ENCODE data around the gene TMEM41B. TPM values are rescaled to one million over a fixed set of nuclear protein-coding genes. Genes with fewer than 3 reads are reported as not detected.
A peak's percentile ranks its signal among the peaks of the same experiment; 100 is the strongest.

TMEM41B gene
- total and polyA plus RNA-seq, 7 donors, result 5.7 to 62.6 (median 14.3) TPM

DNA sequence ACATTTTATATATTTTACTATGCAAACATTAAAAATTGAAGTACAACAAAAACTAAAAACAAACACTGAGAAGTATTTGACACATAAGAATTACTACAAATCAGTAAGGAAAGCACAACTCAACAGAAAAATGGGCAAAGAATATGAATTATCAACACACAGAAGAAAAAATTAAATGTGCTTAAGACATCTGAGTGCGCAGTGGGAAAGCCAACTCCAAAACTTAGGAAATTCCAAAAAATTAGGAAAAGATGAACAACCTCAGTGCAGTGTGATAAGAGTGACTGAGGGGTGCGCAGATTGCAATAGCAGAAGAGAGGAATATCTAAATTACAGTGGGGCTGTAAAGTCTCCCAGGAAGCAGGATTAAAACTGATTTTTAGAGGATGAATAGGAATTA is 1.9 kb upstream of the TMEM41B start:
- Histone ChIP-seq H3K36me3 (ENCODE audit: insufficient read depth in 1 of 2, low read depth in 1 of 2) (peaks cover 0 to 3% of the 10 kb centered on the region in 2 donors), H3K27ac (no peak overlapping the region), H3K27me3 (ENCODE audit: insufficient read depth in 3 of 3, low read length in 2 of 3) (peaks cover 0 to 5% (median 0%) of the 10 kb centered on the region in 3 donors), H3K4me3 (no peak overlapping the region), H3K9me3 (no peaks in the 10 kb centered on the region), H3K4me1 (peaks cover 8% of the 10 kb centered on the region)
- DNase-seq, result no peak
- intact Hi-C loops (cut with DNase I), result loop anchor here in 1 of 2 donors (5.0 kb wide), 1 partner anchor 51 kb away; no protein-coding TSS in a partner anchor
- ATAC-seq, result no peak
- WGBS, 3 donors, result 96 to 100% (median 98%) methylated on average over 2 of the region's 2 CpGs
- TF ChIP-seq, protein P1, sequence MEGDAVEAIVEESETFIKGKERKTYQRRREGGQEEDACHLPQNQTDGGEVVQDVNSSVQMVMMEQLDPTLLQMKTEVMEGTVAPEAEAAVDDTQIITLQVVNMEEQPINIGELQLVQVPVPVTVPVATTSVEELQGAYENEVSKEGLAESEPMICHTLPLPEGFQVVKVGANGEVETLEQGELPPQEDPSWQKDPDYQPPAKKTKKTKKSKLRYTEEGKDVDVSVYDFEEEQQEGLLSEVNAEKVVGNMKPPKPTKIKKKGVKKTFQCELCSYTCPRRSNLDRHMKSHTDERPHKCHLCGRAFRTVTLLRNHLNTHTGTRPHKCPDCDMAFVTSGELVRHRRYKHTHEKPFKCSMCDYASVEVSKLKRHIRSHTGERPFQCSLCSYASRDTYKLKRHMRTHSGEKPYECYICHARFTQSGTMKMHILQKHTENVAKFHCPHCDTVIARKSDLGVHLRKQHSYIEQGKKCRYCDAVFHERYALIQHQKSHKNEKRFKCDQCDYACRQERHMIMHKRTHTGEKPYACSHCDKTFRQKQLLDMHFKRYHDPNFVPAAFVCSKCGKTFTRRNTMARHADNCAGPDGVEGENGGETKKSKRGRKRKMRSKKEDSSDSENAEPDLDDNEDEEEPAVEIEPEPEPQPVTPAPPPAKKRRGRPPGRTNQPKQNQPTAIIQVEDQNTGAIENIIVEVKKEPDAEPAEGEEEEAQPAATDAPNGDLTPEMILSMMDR (IDR thresholded peaks at IDR 0.05), result no peak

DNA sequence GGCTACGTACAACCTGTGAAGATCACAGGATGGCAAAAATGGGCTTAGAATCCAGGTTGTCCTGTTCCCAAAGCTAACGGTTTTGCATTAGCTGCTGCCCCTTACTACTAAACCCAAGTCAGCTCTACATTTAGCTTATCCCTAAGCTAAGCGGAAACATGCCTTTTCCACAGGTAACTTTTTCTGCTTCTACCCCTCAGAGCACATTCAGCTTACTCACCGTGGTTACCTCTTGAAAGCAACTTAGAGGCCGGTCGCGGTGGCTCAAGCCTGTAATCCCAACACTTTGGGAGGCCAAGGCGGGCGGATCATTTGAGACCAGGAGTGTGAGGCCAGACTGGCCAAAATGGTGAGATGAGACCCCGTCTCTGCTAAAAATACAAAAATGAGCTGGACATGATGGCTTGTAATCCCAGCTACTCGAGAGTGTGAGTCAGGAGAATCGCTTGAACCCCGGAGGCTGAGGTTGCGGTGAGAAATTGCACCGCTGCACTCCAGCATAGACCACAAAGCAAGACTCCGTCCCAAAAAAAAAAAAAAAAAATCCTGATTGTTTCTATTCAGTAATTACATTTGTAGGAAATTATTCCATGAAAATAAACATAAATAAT is 790 bp upstream of the TMEM41B start:
- ATAC-seq (no peak), DNase-seq (no peak)
- 58 to 65% (median 64%) methylated on average over 16 of the region's 16 CpGs for WGBS, 3 donors
- H3K4me1 ChIP-seq, result peaks cover 8% of the 10 kb centered on the region
- peaks cover 0 to 3% (median 0%) of the 10 kb centered on the region in 3 donors for H3K27me3 ChIP-seq (ENCODE audit: insufficient read depth in 3 of 3, low read length in 2 of 3)
- H3K27ac ChIP-seq, result peak overlapping the region; percentile 87
- peaks cover 0 to 3% of the 10 kb centered on the region in 2 donors for H3K36me3 ChIP-seq (ENCODE audit: insufficient read depth in 1 of 2, low read depth in 1 of 2)
- H3K9me3 ChIP-seq, result no peaks in the 10 kb centered on the region
- TF ChIP-seq, protein P1 (IDR thresholded peaks at IDR 0.05), result no peak
- H3K4me3 ChIP-seq, result peak overlapping the region; percentile 97
- intact Hi-C loops (cut with DNase I), result loop anchor here (2.0 to 5.0 kb wide), 2 partner anchors 52 to 70 kb away; partner anchors contain the start of gene IPO7 (in 1 of the 2)

DNA sequence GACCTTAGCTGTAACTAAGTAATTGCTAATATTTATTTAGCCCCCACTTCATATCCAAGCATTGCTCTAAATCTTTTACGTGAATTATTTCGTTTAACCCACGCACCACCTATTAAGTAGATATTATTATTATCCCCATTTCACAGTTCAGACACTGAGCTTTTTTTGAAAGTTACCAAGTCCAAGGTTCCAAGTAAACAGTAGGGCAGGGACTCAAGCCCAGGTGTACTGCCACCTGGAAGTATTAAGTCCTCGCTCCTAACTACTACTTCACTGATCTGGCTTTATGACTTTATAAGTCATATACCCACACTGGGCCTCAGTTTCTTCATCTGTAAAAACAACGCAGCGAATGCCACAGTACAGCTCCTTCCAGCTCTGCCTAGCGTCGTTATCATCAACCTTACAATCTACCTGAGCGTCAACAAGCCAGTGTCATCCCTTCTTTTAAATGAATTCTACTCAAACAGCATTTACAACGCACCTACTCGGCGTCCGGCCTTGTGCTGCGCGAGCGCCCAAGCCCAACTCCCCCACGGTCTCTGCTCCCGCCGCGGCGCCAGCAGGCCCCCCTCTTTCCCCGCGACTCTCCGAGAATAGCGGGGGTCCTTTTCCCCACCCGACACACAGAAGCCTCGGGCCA is 624 bp downstream of the TMEM41B start:
- Histone ChIP-seq H3K9me3 (no peaks in the 10 kb centered on the region), H3K27me3 (ENCODE audit: insufficient read depth in 3 of 3, low read length in 2 of 3) (no peaks in the 10 kb centered on the region), H3K4me1 (peaks cover 13% of the 10 kb centered on the region), H3K27ac (peak overlapping the region; percentile 87), H3K36me3 (ENCODE audit: insufficient read depth in 1 of 2, low read depth in 1 of 2) (peaks cover 0 to 3% of the 10 kb centered on the region in 2 donors), H3K4me3 (peak overlapping the region; percentile 97)
- 1 to 2% (median 1%) methylated on average over 27 of the region's 27 CpGs for WGBS, 3 donors
- DNase-seq, result no peak
- intact Hi-C loops (cut with DNase I), result loop anchor here (1.0 to 5.0 kb wide), 3 partner anchors 46 to 71 kb away; partner anchors contain the start of genes DENND5A (in 2 of the 2) and IPO7 (in 1 of the 2)
- TF ChIP-seq, protein P1 (IDR thresholded peaks at IDR 0.05), result no peak
- ATAC-seq, result peak; percentile 6 to 36 (median 14)

DNA sequence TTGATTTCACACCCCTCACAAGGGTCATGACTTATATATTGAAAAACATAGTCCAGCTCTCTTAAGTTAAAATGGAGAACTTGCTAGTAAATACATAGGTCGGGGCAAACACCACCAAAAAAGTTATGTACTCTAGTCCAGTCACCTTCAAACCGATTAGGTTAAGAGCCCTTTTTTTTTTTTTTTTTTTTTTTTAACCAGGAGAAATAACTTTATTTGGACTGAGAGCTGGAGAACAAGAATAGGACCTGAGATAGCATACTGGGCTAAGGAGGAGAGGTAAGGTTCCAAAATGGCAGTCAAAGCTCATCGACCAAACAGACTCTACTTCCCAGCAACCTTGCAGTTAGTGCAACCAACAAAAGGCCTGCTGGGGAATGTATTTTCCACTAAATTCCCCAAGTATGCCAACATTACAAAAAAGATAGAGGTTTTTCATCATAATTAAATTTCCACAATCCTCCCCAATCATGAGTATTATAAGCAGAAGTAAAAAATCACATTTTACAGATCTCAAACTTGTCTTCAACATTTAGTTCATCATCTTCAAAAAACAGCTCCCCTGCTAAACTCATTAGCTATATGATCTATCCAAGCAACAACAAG is 3.8 kb downstream of the TMEM41B start:
- ATAC-seq, result no peak
- intact Hi-C loops (cut with DNase I), result loop anchor here (5.0 kb wide), 1 partner anchor 43 kb away; the partner anchor contains the start of gene DENND5A (in 2 of the 2)
- Histone ChIP-seq H3K4me3 (no peak overlapping the region), H3K27ac (no peak overlapping the region), H3K27me3 (ENCODE audit: insufficient read depth in 3 of 3, low read length in 2 of 3) (no peaks in the 10 kb centered on the region), H3K4me1 (peaks cover 13% of the 10 kb centered on the region), H3K9me3 (no peaks in the 10 kb centered on the region), H3K36me3 (ENCODE audit: insufficient read depth in 1 of 2, low read depth in 1 of 2) (peaks cover 0 to 3% of the 10 kb centered on the region in 2 donors)
- WGBS, 3 donors, result 89 to 93% (median 90%) methylated on average over 3 of the region's 3 CpGs
- no peak for DNase-seq
- TF ChIP-seq, protein P1 (IDR thresholded peaks at IDR 0.05), result no peak

All from psoas muscle (tissue), 8 donors.